ENCODE measurements around the gene IGSF3. TPM values are rescaled to one million over a fixed set of nuclear protein-coding genes. Genes with fewer than 3 reads are reported as not detected.

The IGSF3 gene
- total and polyA plus RNA-seq, 2 of the 8 experiments (the other 6 are each of a cell fraction or from before 2014, with no cell fraction given), result 30.0 to 32.2 TPM

DNA sequence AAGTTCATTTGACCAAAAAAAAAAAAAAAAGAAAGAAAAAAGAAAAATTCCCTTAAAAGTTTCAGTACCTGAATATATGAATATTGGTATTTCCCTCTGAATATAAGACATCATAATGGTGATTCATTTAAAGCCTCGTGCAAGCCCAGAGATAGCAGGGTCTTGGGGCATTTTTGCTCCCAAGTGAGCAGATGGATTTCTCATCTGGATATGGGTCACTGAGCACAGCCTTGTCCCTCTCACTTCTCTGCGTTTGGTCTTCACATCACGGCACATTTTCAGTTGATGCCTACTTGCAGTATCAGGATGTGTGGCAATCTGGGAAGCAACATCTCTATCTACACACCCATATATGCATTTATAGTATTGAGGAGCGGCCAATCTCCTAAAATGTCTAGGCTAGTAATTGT, 109.4 kb downstream of the IGSF3 start (continued):
- TF ChIP-seq HDAC6 (IDR thresholded peaks at IDR 0.05; ENCODE audit: low read depth, low read length) (no peak), NRF1 (IDR thresholded peaks at IDR 0.05; ENCODE audit: low read depth, low read length) (no peak)

Measured in H1 (cell line).